Measurements from ENCODE around the gene UBIAD1. TPM values are rescaled to one million over a fixed set of nuclear protein-coding genes. Genes with fewer than 3 reads are reported as not detected.

The UBIAD1 gene
- total RNA-seq, 1 donor, result 11.1 TPM

DNA sequence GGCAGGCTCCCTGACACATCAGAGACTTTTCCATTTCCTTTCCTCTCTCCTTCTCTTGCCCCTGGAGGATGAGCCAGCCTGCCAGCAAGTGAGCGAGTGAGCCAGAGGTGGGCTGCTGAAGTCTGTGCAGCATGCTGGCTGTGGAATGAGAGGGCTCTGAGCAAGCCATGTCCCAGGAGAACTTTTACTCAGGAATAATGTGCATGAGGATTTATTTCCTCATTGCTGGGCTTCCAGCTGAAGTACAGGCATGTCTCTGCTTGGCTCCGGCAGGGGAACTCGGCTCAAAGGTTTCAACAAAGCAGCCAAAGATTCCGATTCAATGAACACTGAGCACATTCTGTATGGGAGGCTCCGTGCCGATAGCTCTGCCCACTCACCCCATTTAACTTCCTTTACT, 43.7 kb downstream of the UBIAD1 start:
- Histone ChIP-seq H3K9me3 (ENCODE audit: low read depth, low read length) (no peaks in the 10 kb centered on the region), H3K4me3 (ENCODE audit: low read length) (no peak overlapping the region), H3K4me1 (ENCODE audit: insufficient read depth, low read length) (no peaks in the 10 kb centered on the region), H3K27me3 (ENCODE audit: insufficient read depth, low read length) (no peaks in the 10 kb centered on the region)

DNA sequence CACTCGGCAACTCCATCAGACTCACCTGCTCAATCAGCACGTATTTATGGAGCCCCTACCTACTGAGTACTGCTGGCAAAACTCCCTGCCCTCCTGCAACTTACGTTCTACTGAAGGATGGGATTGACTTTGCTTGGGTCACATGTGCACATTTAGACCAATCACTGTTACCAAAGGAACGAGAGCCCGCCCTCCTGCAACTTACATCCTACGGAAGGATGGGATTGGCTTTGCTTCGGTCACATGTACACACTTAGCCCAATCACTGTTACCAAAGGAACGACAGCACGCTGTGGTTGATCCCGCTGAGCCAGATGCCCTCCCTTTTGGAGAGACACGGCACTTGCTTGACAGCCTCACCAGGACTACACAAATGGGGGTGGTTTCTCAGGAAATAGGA, 46.0 kb downstream of the UBIAD1 start:
- Histone ChIP-seq H3K27me3 (ENCODE audit: insufficient read depth, low read length) (no peaks in the 10 kb centered on the region), H3K9me3 (ENCODE audit: low read depth, low read length) (no peaks in the 10 kb centered on the region), H3K4me1 (ENCODE audit: insufficient read depth, low read length) (no peaks in the 10 kb centered on the region), H3K4me3 (ENCODE audit: low read length) (no peak overlapping the region)

DNA sequence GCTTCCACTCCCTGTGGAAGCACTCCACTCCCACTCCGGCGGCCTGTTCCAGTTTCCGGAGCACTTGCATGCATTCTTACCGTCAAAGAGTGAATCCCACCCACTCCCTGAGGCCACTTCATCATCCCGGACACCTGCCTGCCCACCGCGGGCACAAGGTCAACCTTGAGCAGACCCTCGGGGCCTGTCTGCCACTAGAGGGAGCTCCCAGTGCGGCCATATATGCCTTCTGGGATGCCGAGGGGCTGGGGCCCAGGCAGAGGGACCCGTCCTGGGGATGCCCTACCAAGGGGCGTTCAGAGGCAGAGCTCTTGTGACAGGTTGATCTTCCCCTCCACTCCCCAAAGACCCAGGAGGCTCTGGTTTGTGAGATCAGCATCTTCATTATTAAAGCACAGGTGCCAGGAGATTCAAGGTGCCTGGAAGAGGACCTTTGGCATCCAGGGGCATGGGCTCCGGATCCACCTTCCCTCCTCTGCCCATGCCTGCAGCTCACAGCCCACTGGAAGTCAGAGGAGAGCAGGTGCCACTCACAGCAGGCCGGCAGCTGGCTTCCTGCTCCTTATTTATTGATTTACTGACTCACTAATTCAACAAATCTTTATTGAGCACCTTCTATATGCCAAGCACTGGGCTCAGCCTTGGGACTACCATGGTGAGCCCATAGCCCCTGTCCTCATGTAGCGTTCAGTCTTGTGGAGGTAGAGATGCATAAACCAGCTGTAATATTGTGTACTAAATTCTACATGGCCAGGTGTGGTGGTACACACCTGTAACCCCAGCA, 47.3 kb downstream of the UBIAD1 start:
- Histone ChIP-seq H3K4me3 (ENCODE audit: low read length) (no peak overlapping the region), H3K9me3 (ENCODE audit: low read depth, low read length) (no peaks in the 10 kb centered on the region), H3K4me1 (ENCODE audit: insufficient read depth, low read length) (no peaks in the 10 kb centered on the region), H3K27me3 (ENCODE audit: insufficient read depth, low read length) (no peaks in the 10 kb centered on the region)

DNA sequence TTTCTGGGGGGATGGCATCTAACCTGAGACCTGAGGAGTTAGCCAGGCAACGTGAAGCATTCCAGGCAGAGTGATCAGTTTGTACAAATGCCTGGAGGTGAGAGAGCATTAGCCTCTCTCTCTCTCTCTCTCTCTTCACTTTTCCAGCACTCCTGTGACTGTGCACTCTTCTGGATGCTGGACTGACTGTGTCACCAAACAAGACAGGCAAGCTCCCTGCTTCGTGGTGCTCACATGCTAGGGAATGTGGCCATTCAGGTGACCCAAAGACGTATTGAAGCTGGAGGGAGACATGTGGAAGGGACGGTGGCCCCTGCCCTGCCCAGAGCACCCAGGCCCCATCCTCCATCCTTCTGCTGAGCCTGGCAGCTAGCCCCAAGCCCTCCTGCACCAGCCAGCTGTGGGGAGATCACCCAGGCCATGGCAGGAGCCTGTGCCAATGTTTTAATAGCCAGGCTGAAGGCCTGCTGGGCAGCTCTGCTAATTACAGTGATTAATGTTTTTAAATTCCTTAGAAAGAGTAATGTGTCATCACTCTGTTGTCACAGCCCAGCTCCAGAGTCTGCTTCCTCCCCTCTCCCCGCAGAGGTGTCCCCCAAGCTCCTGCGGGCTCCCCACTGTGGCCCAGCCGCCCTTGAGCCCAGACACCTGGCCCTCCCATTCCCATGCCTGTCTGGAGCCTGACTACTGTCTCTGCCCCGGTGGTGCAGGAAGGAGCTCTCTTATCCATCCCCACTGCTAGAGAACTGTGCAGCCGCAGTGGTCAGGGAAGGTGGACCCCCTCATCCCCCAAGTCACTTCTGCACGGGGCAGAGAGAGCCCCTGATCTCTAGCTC, 48.9 kb downstream of the UBIAD1 start:
- H3K4me1 ChIP-seq (ENCODE audit: insufficient read depth, low read length), result no peaks in the 10 kb centered on the region
- H3K9me3 ChIP-seq (ENCODE audit: low read depth, low read length), result no peaks in the 10 kb centered on the region
- H3K27me3 ChIP-seq (ENCODE audit: insufficient read depth, low read length), result no peaks in the 10 kb centered on the region
- H3K4me3 ChIP-seq (ENCODE audit: low read length), result no peak overlapping the region

- no peak overlapping the region for H3K4me3 ChIP-seq (ENCODE audit: low read length)
- no peaks in the 10 kb centered on the region for H3K27me3 ChIP-seq (ENCODE audit: insufficient read depth, low read length)
- H3K9me3 ChIP-seq (ENCODE audit: low read depth, low read length), result no peaks in the 10 kb centered on the region
- H3K4me1 ChIP-seq (ENCODE audit: insufficient read depth, low read length), result no peaks in the 10 kb centered on the region
Observed at GRCh38 chr1:11324567-11325165, 51.7 kb downstream of the UBIAD1 start.

- no peak overlapping the region for H3K4me3 ChIP-seq (ENCODE audit: low read length)
- H3K27me3 ChIP-seq (ENCODE audit: insufficient read depth, low read length), result no peaks in the 10 kb centered on the region
- no peaks in the 10 kb centered on the region for H3K9me3 ChIP-seq (ENCODE audit: low read depth, low read length)
- H3K4me1 ChIP-seq (ENCODE audit: insufficient read depth, low read length), result no peaks in the 10 kb centered on the region
Observed at GRCh38 chr1:11326070-11326469, 53.1 kb downstream of the UBIAD1 start.

DNA sequence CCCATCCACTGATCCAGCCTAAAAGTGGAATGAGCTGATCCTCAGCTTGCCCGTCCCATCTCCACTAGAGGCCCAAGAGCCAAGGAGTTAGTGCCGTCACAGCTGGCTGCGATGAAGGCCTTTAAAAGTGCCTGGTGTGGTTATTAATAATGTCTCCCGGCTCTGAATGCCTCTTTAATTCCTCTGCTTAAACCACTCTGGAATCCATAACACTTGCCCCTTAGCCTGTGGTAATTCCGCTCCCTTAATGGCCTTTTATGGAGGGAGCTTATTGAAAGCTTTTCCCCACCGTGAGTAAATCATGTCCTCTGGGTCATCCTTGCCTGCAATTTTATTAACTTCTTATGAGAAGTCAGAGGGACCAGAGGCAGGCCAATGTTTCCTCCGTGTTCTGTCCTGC, 55.4 kb downstream of the UBIAD1 start:
- H3K4me3 ChIP-seq (ENCODE audit: low read length), result no peak overlapping the region
- no peaks in the 10 kb centered on the region for H3K9me3 ChIP-seq (ENCODE audit: low read depth, low read length)
- H3K4me1 ChIP-seq (ENCODE audit: insufficient read depth, low read length), result no peaks in the 10 kb centered on the region
- H3K27me3 ChIP-seq (ENCODE audit: insufficient read depth, low read length), result no peaks in the 10 kb centered on the region

DNA sequence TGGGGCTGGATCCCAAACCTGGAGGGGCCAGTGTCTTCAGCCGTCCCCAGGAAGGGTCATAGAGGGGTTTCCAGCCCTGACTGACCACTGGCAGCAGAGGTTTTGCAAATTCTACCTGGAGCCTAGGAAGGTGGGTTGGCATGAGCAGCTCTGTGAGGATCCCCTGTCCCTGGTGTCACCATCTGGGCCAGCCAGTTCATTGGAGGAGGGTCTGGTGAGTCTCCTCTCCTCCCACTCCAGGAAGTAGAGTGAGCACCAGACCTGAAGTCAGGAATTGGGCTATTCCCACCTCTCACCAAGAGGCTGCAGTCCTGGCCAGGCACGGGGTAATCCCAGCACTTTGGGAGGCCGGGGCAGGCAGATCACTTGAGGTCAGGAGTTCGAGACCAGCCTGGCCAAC, 57.4 kb downstream of the UBIAD1 start:
- Histone ChIP-seq H3K9me3 (ENCODE audit: low read depth, low read length) (no peaks in the 10 kb centered on the region), H3K4me1 (ENCODE audit: insufficient read depth, low read length) (peaks cover 3% of the 10 kb centered on the region), H3K4me3 (ENCODE audit: low read length) (no peak overlapping the region), H3K27me3 (ENCODE audit: insufficient read depth, low read length) (no peaks in the 10 kb centered on the region)

DNA sequence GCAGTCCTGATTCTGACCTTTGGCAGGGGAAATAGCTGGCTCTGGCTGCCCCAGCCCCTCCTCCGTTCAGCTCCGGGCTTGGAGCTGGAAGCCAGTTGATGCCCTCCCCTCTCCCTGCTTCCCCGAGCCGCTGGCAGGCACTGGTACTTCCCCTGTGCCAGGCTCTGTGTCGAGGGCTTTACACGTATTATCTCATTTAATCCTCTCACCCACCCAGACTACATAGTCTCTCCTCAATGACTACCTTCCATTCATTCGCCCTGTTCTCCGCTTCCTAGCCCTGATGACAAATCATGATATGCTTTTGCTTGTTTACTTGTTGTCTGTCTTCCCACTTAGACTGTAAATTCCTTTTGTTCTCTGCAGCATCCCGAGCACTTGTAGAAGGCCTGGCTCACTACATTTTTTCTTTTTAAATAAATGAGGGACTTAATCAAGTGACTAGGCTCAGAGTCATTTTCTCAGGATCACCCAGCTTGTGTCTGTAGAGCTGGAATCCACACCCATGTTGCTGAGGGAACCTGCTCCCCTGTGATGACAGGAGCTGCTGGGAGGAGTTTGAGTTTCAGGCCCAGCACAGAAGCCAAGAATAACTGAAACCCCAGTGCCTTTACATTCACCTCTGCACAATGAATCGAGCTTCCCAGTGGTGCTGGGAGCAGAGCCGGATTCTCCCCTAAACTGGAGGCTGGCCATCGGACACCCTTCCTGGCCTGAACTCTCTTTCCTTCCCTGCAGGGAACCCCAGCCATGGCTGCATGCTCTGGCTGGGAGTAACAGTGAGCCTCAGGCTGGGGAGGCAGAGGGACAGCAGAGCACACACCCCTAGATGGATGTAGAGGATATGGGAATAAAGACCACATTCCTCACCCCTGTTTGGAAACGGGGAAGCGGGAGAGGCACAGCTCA, 58.3 kb downstream of the UBIAD1 start:
- Histone ChIP-seq H3K9me3 (ENCODE audit: low read depth, low read length) (no peaks in the 10 kb centered on the region), H3K27me3 (ENCODE audit: insufficient read depth, low read length) (no peaks in the 10 kb centered on the region), H3K4me1 (ENCODE audit: insufficient read depth, low read length) (peaks cover 3% of the 10 kb centered on the region), H3K4me3 (ENCODE audit: low read length) (no peak overlapping the region)

DNA sequence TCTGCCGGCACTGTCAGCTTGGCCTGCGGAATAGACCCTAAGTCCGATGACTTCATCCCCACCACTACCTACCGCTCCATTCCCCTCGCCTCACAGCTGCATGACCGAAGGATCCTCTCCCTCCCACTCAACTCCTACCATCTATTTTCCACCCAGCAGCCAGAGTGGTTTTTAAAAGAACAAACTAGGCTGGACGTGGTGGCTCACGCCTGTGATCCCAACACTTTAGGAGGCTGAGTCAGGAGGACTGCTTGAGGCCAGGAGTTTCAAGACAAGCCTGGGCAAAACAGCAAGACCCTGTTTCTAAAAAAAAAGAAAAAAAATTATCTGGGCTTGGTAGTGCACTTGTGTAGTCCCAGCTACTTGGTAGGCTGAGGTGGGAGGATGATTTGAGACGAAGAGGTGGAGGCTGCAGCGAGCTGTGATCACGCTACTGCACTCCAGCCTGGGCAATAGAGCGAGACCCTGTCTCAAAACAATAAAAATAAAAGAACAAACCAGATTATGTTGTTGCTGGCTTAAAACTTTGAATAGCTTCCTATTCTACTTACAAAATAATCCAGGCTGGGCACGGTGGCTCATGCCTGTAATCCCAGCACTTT, 59.0 kb downstream of the UBIAD1 start:
- Histone ChIP-seq H3K4me3 (ENCODE audit: low read length) (no peak overlapping the region), H3K27me3 (ENCODE audit: insufficient read depth, low read length) (no peaks in the 10 kb centered on the region), H3K9me3 (ENCODE audit: low read depth, low read length) (no peaks in the 10 kb centered on the region), H3K4me1 (ENCODE audit: insufficient read depth, low read length) (peaks cover 3% of the 10 kb centered on the region)

DNA sequence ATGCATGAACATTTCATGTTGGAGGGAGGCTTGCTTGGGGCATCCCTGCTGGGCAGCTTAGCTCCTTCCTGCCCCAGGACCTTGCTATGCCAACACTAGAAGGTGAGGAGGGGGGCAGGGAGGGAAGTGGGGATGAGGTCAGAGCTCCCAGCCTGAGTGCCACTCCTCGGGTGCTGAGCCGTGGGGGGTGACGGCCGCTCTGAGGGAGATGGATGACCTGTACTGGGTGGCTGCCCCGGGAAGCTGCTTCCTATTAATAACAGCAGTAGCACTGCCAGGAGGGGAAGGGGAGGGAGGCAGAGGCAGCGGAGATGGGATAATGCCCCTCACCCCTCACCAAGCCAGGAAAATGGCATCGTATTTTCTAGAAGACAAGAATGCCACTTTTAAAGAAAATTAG, 60.6 kb downstream of the UBIAD1 start:
- peaks cover 3% of the 10 kb centered on the region for H3K4me1 ChIP-seq (ENCODE audit: insufficient read depth, low read length)
- no peak overlapping the region for H3K4me3 ChIP-seq (ENCODE audit: low read length)
- H3K9me3 ChIP-seq (ENCODE audit: low read depth, low read length), result no peaks in the 10 kb centered on the region
- no peaks in the 10 kb centered on the region for H3K27me3 ChIP-seq (ENCODE audit: insufficient read depth, low read length)

- no peaks in the 10 kb centered on the region for H3K9me3 ChIP-seq (ENCODE audit: low read depth, low read length)
- H3K4me1 ChIP-seq (ENCODE audit: insufficient read depth, low read length), result peaks cover 3% of the 10 kb centered on the region
- no peak overlapping the region for H3K4me3 ChIP-seq (ENCODE audit: low read length)
- H3K27me3 ChIP-seq (ENCODE audit: insufficient read depth, low read length), result peaks cover 3% of the 10 kb centered on the region
Observed at GRCh38 chr1:11334261-11334804, 61.3 kb downstream of the UBIAD1 start.

DNA sequence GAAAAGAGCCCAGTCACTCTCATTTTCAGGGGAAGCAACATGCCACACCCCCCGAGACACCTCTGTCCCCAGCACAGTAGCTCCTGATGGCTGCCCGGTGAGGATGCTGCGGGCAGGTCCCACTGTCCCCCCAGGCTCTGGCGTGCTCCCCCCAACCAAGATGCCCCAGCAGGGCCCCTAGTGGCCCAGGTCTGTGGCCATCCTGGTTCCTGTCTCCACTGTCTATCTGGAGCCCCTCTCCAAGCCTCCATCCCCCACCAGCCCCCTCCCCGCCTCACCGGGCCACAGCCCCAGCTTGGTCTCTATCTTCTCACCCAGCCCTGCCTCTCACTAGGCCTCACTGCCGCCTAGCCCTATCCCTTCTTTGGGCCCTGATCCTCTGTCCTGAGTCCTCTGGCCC, 61.8 kb downstream of the UBIAD1 start:
- Histone ChIP-seq H3K4me1 (ENCODE audit: insufficient read depth, low read length) (peaks cover 3% of the 10 kb centered on the region), H3K9me3 (ENCODE audit: low read depth, low read length) (no peaks in the 10 kb centered on the region), H3K4me3 (ENCODE audit: low read length) (no peak overlapping the region), H3K27me3 (ENCODE audit: insufficient read depth, low read length) (peaks cover 3% of the 10 kb centered on the region)

GRCh38 chr1:11335417-11336056, 62.5 kb downstream of the UBIAD1 start:
- H3K4me1 ChIP-seq (ENCODE audit: insufficient read depth, low read length), result peaks cover 3% of the 10 kb centered on the region
- H3K9me3 ChIP-seq (ENCODE audit: low read depth, low read length), result no peaks in the 10 kb centered on the region
- peaks cover 3% of the 10 kb centered on the region for H3K27me3 ChIP-seq (ENCODE audit: insufficient read depth, low read length)
- no peak overlapping the region for H3K4me3 ChIP-seq (ENCODE audit: low read length)
